Lower leg skin (tissue), 4 donors: ENCODE measurements around the gene PDZRN3. TPM values are rescaled to one million over a fixed set of nuclear protein-coding genes. Genes with fewer than 3 reads are reported as not detected.

Source experiments
- DNase-seq, 2 donors: peaks; one replicate each; pipeline ENCODE4 v3.0.0-alpha.2; 2019; ENCODE audit warnings: low spot score in 2 of 2
- H3K4me3 ChIP-seq: fragments of 200-600 bp; sonication (generic); 2 replicates; pipeline ENCODE4 v1.5.1; 2017; ENCODE audit warnings: mild to moderate bottlenecking, low read depth; ENCODE audit not compliant: poor library complexity, severe bottlenecking
- CTCF ChIP-seq, 3 donors: fragments of 450-650 bp; IDR thresholded peaks; one replicate each; pipeline ENCODE4 v1.5.1; 2016; ENCODE audit warnings: antibody characterized with exemption in 3 of 3, mild to moderate bottlenecking in 3 of 3, moderate library complexity in 2 of 3
- POLR2A ChIP-seq, 2 donors: fragments of 450-650 bp; IDR thresholded peaks; one replicate each; pipeline ENCODE4 v1.6.1; 2016 to 2017; ENCODE audit warnings: antibody characterized with exemption in 2 of 2, mild to moderate bottlenecking in 1 of 2, moderate library complexity in 1 of 2
- WGBS, 2 donors: methylation state at CpG; one replicate each; pipeline ENCODE4 v1.1.5; 2018; 5-methylcytosine and 5-hydroxymethylcytosine counted together
- intact Hi-C: fragments of 100-400 bp; cut with DNase I; formaldehyde crosslinking; loops from one replicate; pipeline ENCODE4 v1.15.0; 2023; ENCODE audit warnings: low total_unique reads
- total RNA-seq, 4 donors: library from RNA; depleted of rRNA; stranded (reverse); fragments of >200 nt; gene quantifications; one replicate each; pipeline ENCODE4 v1.1.0, GENCODE V29; 2016

Gene PDZRN3
- total RNA-seq, 4 donors from 2014 or later: 9.7 to 29.9 (median 13.4) TPM

GRCh38 chr3:73623346-73623745 lies 1.4 kb downstream of the PDZRN3 start:
- H3K4me3 ChIP-seq: peak overlapping the region; percentile 28
- no peak for DNase-seq
- WGBS, 2 donors: 25 to 35% methylated on average over 4 of the region's 4 CpGs
- no peak for TF ChIP-seq POLR2A (IDR thresholded peaks at IDR 0.05)
- no peak for TF ChIP-seq CTCF (IDR thresholded peaks at IDR 0.05)
- intact Hi-C loops: no loop called here

- intact Hi-C loops: no loop called here
- 33 to 34% methylated on average over 8 to 10 of the region's 10 CpGs for WGBS, 2 donors
- no peak for TF ChIP-seq POLR2A (IDR thresholded peaks at IDR 0.05)
- TF ChIP-seq CTCF (IDR thresholded peaks at IDR 0.05): no peak
- no peak for DNase-seq
- no peak overlapping the region for H3K4me3 ChIP-seq
Measured at GRCh38 chr3:73622091-73622805, 2.5 kb downstream of the PDZRN3 start.

GRCh38 chr3:73621388-73621787 lies 3.4 kb downstream of the PDZRN3 start:
- 17 to 32% methylated on average over 4 of the region's 4 CpGs for WGBS, 2 donors
- TF ChIP-seq CTCF (IDR thresholded peaks at IDR 0.05): no peak
- no peak for TF ChIP-seq POLR2A (IDR thresholded peaks at IDR 0.05)
- no peak for DNase-seq
- intact Hi-C loops: no loop called here
- H3K4me3 ChIP-seq: no peak overlapping the region

GRCh38 chr3:73618461-73618860 lies 6.3 kb downstream of the PDZRN3 start:
- 25 to 37% methylated on average over 2 of the region's 2 CpGs for WGBS, 2 donors
- DNase-seq: no peak
- intact Hi-C loops: no loop called here
- H3K4me3 ChIP-seq: no peak overlapping the region
- TF ChIP-seq POLR2A (IDR thresholded peaks at IDR 0.05) (no peak), CTCF (IDR thresholded peaks at IDR 0.05) (no peak)

GRCh38 chr3:73616056-73616455 lies 8.7 kb downstream of the PDZRN3 start:
- H3K4me3 ChIP-seq: no peak overlapping the region
- 82 to 87% methylated on average over 3 of the region's 3 CpGs for WGBS, 2 donors
- TF ChIP-seq CTCF (IDR thresholded peaks at IDR 0.05) (no peak), POLR2A (IDR thresholded peaks at IDR 0.05) (no peak)
- intact Hi-C loops: no loop called here
- no peak for DNase-seq

GRCh38 chr3:73614419-73614818 lies 10.3 kb downstream of the PDZRN3 start:
- TF ChIP-seq POLR2A (IDR thresholded peaks at IDR 0.05) (no peak), CTCF (IDR thresholded peaks at IDR 0.05) (no peak)
- intact Hi-C loops: no loop called here
- DNase-seq: peak in 1 of 2 donors; percentile 42
- H3K4me3 ChIP-seq: no peak overlapping the region
- 55 to 60% methylated on average over 2 of the region's 2 CpGs for WGBS, 2 donors
